HEK293T (cell line): ENCODE data around the gene ATG4A.

ENCODE experiments used
- CTCF ChIA-PET: fragments of 350-600 bp; formaldehyde crosslinking; extraction: SDS; loops from one replicate; lab custom pipeline; 2021; ENCODE audit warnings: antibody characterized with exemption, inconsistent platforms; lab: Yijun Ruan, JAX
- POLR2A ChIA-PET: fragments of 350-600 bp; formaldehyde crosslinking; extraction: SDS; loops from one replicate; lab custom pipeline; 2020; ENCODE audit warnings: antibody characterized with exemption, inconsistent platforms; lab: Yijun Ruan, JAX
- DNase-seq: peaks from one replicate; pipeline ENCODE4 v3.0.0; 2012; ENCODE audit warnings: mixed read lengths; ENCODE audit errors: extremely low spot score
- ARNT ChIP-seq: fragments of 450-650 bp; IDR thresholded peaks from 2 replicates; pipeline ENCODE4 v1.6.1; 2017; ENCODE audit warnings: mild to moderate bottlenecking
- BHLHE40 ChIP-seq: fragments of 450-650 bp; IDR thresholded peaks from 2 replicates; pipeline ENCODE4 v1.6.1; 2016; ENCODE audit warnings: mild to moderate bottlenecking, moderate library complexity, borderline replicate concordance
- CTBP1 ChIP-seq: fragments of 450-650 bp; IDR thresholded peaks from 2 replicates; pipeline ENCODE4 v1.6.1; 2016; ENCODE audit warnings: borderline replicate concordance
- ELF4 ChIP-seq: fragments of 450-650 bp; IDR thresholded peaks from 2 replicates; pipeline ENCODE4 v1.6.1; 2017; ENCODE audit warnings: antibody characterized with exemption
- FOXA1 ChIP-seq: fragments of 450-650 bp; IDR thresholded peaks from 2 replicates; pipeline ENCODE4 v1.6.1; 2016; ENCODE audit warnings: mild to moderate bottlenecking
- FOXK2 ChIP-seq: fragments of 450-650 bp; IDR thresholded peaks from 2 replicates; pipeline ENCODE4 v1.6.1; 2016; ENCODE audit warnings: mild to moderate bottlenecking
- FOXM1 ChIP-seq: fragments of 450-650 bp; IDR thresholded peaks from 2 replicates; pipeline ENCODE4 v1.6.1; 2017; ENCODE audit warnings: mild to moderate bottlenecking, borderline replicate concordance
- HDGF ChIP-seq: fragments of 450-650 bp; IDR thresholded peaks from 2 replicates; pipeline ENCODE4 v1.6.1; 2017; ENCODE audit warnings: antibody characterized with exemption, borderline replicate concordance
- L3MBTL2 ChIP-seq: fragments of 450-650 bp; conservative IDR thresholded peaks from 2 replicates; pipeline ENCODE4 v1.6.1; 2016; ENCODE audit warnings: mild to moderate bottlenecking
- LEF1 ChIP-seq: fragments of 450-650 bp; IDR thresholded peaks from 2 replicates; pipeline ENCODE4 v1.6.1; 2017; ENCODE audit warnings: mild to moderate bottlenecking, borderline replicate concordance
- NFRKB ChIP-seq: fragments of 450-650 bp; IDR thresholded peaks from 2 replicates; pipeline ENCODE4 v1.6.1; 2016; ENCODE audit warnings: mild to moderate bottlenecking, moderate library complexity
- PKNOX1 ChIP-seq: fragments of 450-650 bp; IDR thresholded peaks from 2 replicates; pipeline ENCODE4 v1.6.1; 2016
- SP1 ChIP-seq: fragments of 450-650 bp; IDR thresholded peaks from 2 replicates; pipeline ENCODE4 v1.6.1; 2017
- SUZ12 ChIP-seq: fragments of 450-650 bp; IDR thresholded peaks from 2 replicates; pipeline ENCODE4 v1.6.1; 2016; ENCODE audit warnings: mild to moderate bottlenecking
- TARDBP ChIP-seq: fragments of 450-650 bp; IDR thresholded peaks from 2 replicates; pipeline ENCODE4 v1.6.1; 2016
- ZNF384 ChIP-seq: fragments of 450-650 bp; IDR thresholded peaks from 2 replicates; pipeline ENCODE4 v1.6.1; 2016

Gene ATG4A

GRCh38 chrX:108105473-108105872, 13.9 kb downstream of the ATG4A start:
- no peak for DNase-seq
- CTCF ChIA-PET: no interaction called here
- POLR2A ChIA-PET: no interaction called here
- TF ChIP-seq HDGF: no peak
- no peak for TF ChIP-seq ARNT
- no peak for TF ChIP-seq ZNF384
- no peak for TF ChIP-seq ELF4
- TF ChIP-seq FOXK2: no peak
- TF ChIP-seq L3MBTL2: no peak
- no peak for TF ChIP-seq SUZ12

GRCh38 chrX:108114541-108114940, 23.0 kb downstream of the ATG4A start:
- CTCF ChIA-PET: interaction anchor here (1.0 kb wide), 1 partner anchor 8 kb away, joined by 4 read pairs; no protein-coding TSS in a partner anchor
- DNase-seq: no peak
- POLR2A ChIA-PET: no interaction called here
- TF ChIP-seq TARDBP: no peak
- no peak for TF ChIP-seq BHLHE40
- no peak for TF ChIP-seq FOXA1
- no peak for TF ChIP-seq FOXK2
- TF ChIP-seq CTBP1: no peak
- no peak for TF ChIP-seq HDGF
- TF ChIP-seq ARNT: no peak
- TF ChIP-seq PKNOX1: no peak
- TF ChIP-seq FOXM1: no peak
- no peak for TF ChIP-seq ELF4
- TF ChIP-seq L3MBTL2: no peak
- TF ChIP-seq SUZ12: no peak
- no peak for TF ChIP-seq NFRKB
- TF ChIP-seq ZNF384: no peak
- TF ChIP-seq LEF1: no peak
- TF ChIP-seq SP1: no peak

- TF ChIP-seq SUZ12 (no peak), TARDBP (no peak), FOXK2 (no peak), LEF1 (no peak), NFRKB (no peak), CTBP1 (no peak), SP1 (no peak), PKNOX1 (no peak), ZNF384 (no peak), FOXA1 (no peak), ELF4 (no peak), HDGF (no peak), FOXM1 (no peak), BHLHE40 (no peak), ARNT (no peak), L3MBTL2 (no peak)
- ChIA-PET CTCF (interaction anchor here (1.0 kb wide), 1 partner anchor 21 kb away, joined by 4 read pairs; no protein-coding TSS in a partner anchor), POLR2A (no interaction called here)
- DNase-seq: no peak
These were observed 26.4 kb downstream of the ATG4A start for GRCh38 chrX:108117988-108118387.

GRCh38 chrX:108121291-108121690, 29.7 kb downstream of the ATG4A start:
- POLR2A ChIA-PET: no interaction called here
- no peak for TF ChIP-seq ARNT
- TF ChIP-seq FOXM1: no peak
- TF ChIP-seq BHLHE40: no peak
- no peak for TF ChIP-seq L3MBTL2
- TF ChIP-seq FOXK2: no peak
- TF ChIP-seq SP1: no peak
- no peak for TF ChIP-seq CTBP1
- TF ChIP-seq TARDBP: no peak
- TF ChIP-seq ELF4: no peak
- no peak for TF ChIP-seq ZNF384
- TF ChIP-seq FOXA1: no peak
- TF ChIP-seq PKNOX1: no peak
- no peak for TF ChIP-seq NFRKB
- CTCF ChIA-PET: no interaction called here
- no peak for DNase-seq

GRCh38 chrX:108122748-108123147, 31.2 kb downstream of the ATG4A start:
- ChIA-PET POLR2A (interaction anchor here (0.7 kb wide), 1 partner anchor 32 kb away, joined by 3 read pairs; the partner anchor contains the start of genes ATG4A and PSMD10), CTCF (interaction anchor here (0.8 to 1.1 kb wide), 2 partner anchors 9 to 31 kb away, joined by 3 to 4 read pairs; partner anchors contain the start of gene ATG4A)
- TF ChIP-seq FOXA1 (no peak), BHLHE40 (no peak), ARNT (no peak), FOXK2 (no peak), L3MBTL2 (no peak)
- DNase-seq: no peak

- ChIA-PET CTCF (interaction anchor here (1.1 kb wide), 1 partner anchor 32 kb away, joined by 3 read pairs; the partner anchor contains the start of gene ATG4A), POLR2A (interaction anchor here (0.7 kb wide), 1 partner anchor 33 kb away, joined by 3 read pairs; the partner anchor contains the start of genes ATG4A and PSMD10)
- DNase-seq: no peak
- no peak for TF ChIP-seq FOXK2
- no peak for TF ChIP-seq ARNT
- TF ChIP-seq SUZ12: no peak
These were observed 32.2 kb downstream of the ATG4A start for GRCh38 chrX:108123591-108124366.
